ENCODE data around the gene HP1BP3. TPM values are rescaled to one million over a fixed set of nuclear protein-coding genes. Genes with fewer than 3 reads are reported as not detected.

Gene HP1BP3
- total RNA-seq, 4 donors from 2014 or later, result 153 to 294 (median 168) TPM

DNA sequence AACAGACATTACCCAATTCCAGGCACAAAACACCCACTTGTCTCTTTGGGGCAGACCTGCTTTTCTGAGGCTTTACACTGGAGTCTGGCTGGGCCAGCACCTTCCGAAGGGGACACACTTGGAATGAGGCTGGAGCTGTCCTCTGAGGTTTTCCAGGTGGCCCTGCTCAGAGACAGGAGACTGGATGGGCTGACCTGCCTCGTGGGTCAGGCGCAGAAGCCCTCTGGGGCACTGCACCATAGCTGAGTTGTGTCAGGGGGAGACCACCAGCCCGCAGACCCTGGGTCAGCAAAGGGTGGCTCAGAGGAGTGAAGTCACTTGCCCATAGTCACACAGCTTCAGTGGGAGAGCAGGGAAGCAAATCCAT, 56.4 kb downstream of the HP1BP3 start:
- peaks cover 34% of the 10 kb centered on the region for H3K4me1 ChIP-seq
- H3K27me3 ChIP-seq, result peaks cover 37% of the 10 kb centered on the region
- 57% methylated on average over 3 of the region's 4 CpGs for WGBS
- no peaks in the 10 kb centered on the region for H3K36me3 ChIP-seq
- H3K4me3 ChIP-seq, result no peak overlapping the region
- no peak overlapping the region for H3K27ac ChIP-seq
- TF ChIP-seq EP300 (IDR thresholded peaks at IDR 0.05), result no peak
- no peak for TF ChIP-seq POLR2A (IDR thresholded peaks at IDR 0.05)
- TF ChIP-seq, protein P1, sequence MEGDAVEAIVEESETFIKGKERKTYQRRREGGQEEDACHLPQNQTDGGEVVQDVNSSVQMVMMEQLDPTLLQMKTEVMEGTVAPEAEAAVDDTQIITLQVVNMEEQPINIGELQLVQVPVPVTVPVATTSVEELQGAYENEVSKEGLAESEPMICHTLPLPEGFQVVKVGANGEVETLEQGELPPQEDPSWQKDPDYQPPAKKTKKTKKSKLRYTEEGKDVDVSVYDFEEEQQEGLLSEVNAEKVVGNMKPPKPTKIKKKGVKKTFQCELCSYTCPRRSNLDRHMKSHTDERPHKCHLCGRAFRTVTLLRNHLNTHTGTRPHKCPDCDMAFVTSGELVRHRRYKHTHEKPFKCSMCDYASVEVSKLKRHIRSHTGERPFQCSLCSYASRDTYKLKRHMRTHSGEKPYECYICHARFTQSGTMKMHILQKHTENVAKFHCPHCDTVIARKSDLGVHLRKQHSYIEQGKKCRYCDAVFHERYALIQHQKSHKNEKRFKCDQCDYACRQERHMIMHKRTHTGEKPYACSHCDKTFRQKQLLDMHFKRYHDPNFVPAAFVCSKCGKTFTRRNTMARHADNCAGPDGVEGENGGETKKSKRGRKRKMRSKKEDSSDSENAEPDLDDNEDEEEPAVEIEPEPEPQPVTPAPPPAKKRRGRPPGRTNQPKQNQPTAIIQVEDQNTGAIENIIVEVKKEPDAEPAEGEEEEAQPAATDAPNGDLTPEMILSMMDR (IDR thresholded peaks at IDR 0.05), result no peak
- no peak for TF ChIP-seq POLR2AphosphoS5 (IDR thresholded peaks at IDR 0.05)
- H3K9me3 ChIP-seq, result no peaks in the 10 kb centered on the region
- DNase-seq (ENCODE audit: low spot score in 2 of 2), result no peak

DNA sequence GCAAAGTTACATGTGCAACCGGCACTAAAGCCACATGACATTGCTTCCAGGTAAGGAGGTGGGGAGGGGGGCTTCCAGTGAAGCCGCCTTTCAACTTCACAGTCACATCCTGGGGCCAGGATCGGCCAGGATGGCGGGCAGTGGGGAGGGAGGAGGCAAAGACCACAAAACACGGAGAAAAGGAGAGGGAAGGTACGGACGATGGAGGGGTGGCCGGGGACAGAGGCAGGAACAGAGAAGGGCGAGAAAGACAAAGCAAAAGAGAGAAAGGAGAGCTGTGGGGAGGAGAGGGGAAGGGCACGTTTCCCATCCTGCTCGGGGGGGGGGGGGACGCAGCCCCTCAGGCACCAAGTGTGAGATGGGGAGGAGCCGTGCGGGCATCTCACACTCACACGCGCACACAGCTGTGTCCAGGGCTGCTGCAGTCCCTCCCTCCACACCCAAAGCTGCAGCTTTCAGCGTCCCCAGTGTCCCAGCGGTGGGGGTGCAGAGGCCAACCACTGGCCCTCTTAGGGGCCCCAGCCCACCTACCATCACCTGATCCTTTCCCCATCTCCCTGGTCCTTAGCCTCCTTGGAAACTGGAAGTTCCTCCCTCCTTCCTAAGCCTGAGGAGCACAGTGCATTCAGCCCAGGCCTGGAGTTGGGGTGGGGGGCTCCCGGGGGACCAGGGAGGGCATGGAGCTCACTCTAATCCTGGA, 57.0 kb downstream of the HP1BP3 start:
- TF ChIP-seq, protein P1 (IDR thresholded peaks at IDR 0.05), result no peak
- no peak for TF ChIP-seq POLR2AphosphoS5 (IDR thresholded peaks at IDR 0.05)
- TF ChIP-seq EP300 (IDR thresholded peaks at IDR 0.05), result no peak
- TF ChIP-seq POLR2A (IDR thresholded peaks at IDR 0.05), result no peak
- Histone ChIP-seq H3K27ac (no peak overlapping the region), H3K36me3 (no peaks in the 10 kb centered on the region), H3K4me1 (peaks cover 34% of the 10 kb centered on the region), H3K4me3 (no peak overlapping the region), H3K27me3 (peaks cover 37% of the 10 kb centered on the region), H3K9me3 (no peaks in the 10 kb centered on the region)
- WGBS, result 18% methylated on average over 14 of the region's 19 CpGs
- DNase-seq (ENCODE audit: low spot score in 2 of 2), result peak in 1 of 2 donors; percentile 42

DNA sequence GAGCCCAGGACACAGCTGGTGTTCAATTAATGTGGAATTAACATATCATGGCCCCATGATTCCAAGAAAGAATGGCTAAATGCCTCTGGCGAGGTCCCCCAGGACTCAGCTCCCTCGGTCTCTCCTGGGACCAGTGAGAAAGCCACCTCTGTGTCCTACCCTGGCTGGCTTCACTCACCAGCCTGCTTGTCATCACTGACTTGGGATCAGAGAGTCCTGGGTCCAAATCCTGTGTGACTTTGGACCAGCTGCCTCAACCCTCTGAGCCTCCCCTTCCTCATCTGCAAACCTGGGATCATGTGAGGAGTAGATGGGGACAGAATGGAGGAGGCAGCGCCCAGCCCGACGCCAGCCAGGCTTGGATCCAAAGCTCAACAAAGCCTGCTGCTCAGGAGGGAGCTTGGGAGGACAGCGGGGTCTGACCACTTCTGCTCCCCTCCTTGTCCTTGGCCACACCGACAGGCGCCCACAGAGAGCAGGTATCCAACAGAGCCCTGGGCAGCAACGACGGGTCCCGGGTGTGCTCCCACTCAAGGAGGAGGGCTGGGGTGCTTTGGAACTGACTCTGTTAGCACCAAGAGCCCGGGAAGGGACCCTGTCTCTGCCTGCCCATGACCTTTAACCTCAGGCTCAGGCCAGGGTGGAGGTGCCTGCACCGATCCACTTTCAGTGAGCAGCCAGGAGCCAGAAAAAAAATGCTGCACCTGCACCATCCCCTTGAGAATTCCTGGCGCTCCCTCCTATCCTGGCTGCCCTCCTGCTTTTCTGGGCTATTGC, 57.8 kb downstream of the HP1BP3 start:
- WGBS, result 59% methylated on average over 9 of the region's 14 CpGs
- TF ChIP-seq, protein P1 (IDR thresholded peaks at IDR 0.05), result no peak
- TF ChIP-seq EP300 (IDR thresholded peaks at IDR 0.05), result no peak
- no peak for TF ChIP-seq POLR2AphosphoS5 (IDR thresholded peaks at IDR 0.05)
- TF ChIP-seq POLR2A (IDR thresholded peaks at IDR 0.05), result no peak
- H3K27me3 ChIP-seq, result peaks cover 37% of the 10 kb centered on the region
- DNase-seq (ENCODE audit: low spot score in 2 of 2), result no peak
- peaks cover 34% of the 10 kb centered on the region for H3K4me1 ChIP-seq
- H3K36me3 ChIP-seq, result no peaks in the 10 kb centered on the region
- no peak overlapping the region for H3K27ac ChIP-seq
- H3K9me3 ChIP-seq, result no peaks in the 10 kb centered on the region
- no peak overlapping the region for H3K4me3 ChIP-seq

DNA sequence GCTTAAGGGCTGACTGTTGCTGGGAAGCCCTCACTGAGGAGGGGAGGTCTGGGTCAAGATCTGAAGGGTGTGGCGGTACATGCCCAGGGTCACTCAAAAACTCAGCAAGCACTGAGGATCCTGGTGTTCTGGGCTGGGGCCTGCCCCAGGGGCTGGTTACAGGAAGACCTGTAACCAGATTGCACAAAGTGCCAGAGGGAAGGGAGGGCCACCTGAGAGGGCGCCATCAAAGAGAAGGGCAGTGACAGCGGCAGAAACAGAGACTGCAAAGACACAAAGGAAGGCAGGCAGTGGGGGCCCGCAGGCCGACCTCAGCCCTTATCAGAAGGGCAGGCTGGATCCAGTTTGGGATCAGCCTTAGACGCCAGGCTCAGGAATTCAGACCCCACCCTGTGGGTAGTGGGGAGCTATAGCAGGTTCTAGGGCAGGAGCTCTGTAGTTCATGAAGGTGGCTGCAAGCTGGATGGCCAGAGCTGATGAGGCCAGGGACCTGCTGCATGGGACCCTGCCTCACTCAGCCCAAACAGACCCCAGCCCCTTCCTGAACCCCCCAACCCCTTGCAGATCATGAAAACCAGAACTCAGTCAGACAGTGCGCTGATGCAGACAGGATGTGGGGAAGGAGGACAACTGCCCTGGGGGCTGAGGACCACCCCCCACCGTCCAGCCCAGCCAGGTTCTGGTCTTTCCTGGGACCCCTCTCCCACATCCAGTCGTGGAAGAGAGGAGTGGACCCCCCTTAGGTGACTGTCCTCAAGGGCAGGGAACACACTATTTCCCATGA, 58.5 kb downstream of the HP1BP3 start:
- no peak overlapping the region for H3K4me3 ChIP-seq
- TF ChIP-seq, protein P1 (IDR thresholded peaks at IDR 0.05), result no peak
- TF ChIP-seq EP300 (IDR thresholded peaks at IDR 0.05) (no peak), POLR2A (IDR thresholded peaks at IDR 0.05) (no peak), POLR2AphosphoS5 (IDR thresholded peaks at IDR 0.05) (no peak)
- H3K27ac ChIP-seq, result no peak overlapping the region
- WGBS, result 56% methylated on average over 8 of the region's 9 CpGs
- H3K9me3 ChIP-seq, result no peaks in the 10 kb centered on the region
- H3K27me3 ChIP-seq, result peaks cover 37% of the 10 kb centered on the region
- H3K36me3 ChIP-seq, result no peaks in the 10 kb centered on the region
- H3K4me1 ChIP-seq, result peaks cover 30% of the 10 kb centered on the region
- DNase-seq (ENCODE audit: low spot score in 2 of 2), result peak in 1 of 2 donors; percentile 43

Measured in suprapubic skin (tissue), 4 donors.